Measurements from ENCODE around the gene CRTC1. TPM values are rescaled to one million over a fixed set of nuclear protein-coding genes. Genes with fewer than 3 reads are reported as not detected.

Gene CRTC1
- polyA plus RNA-seq, 5 donors: 12.8 to 26.9 (median 16.0) TPM

Other genes starting within 250 kb of the CRTC1 start
- gene ISYNA1, start 245.5 kb upstream of the CRTC1 start, polyA plus RNA-seq (ENCODE audit: insufficient read depth in 1 of 5, insufficient read length in 5 of 5, low replicate concordance in 1 of 5): 100 to 1,000 TPM in 3 of 5 donors, 10 to 100 TPM in 2; 87.8 to 211 (median 117) TPM
- 10 to 100 TPM in 2 of 5 donors, 1 to 10 TPM in 3; 6.9 to 12.4 (median 9.0) TPM for gene ELL, start 161.6 kb upstream of the CRTC1 start, polyA plus RNA-seq (ENCODE audit: insufficient read depth in 1 of 5, insufficient read length in 5 of 5, low replicate concordance in 1 of 5)
- 100 to 1,000 TPM; 161 to 287 (median 204) TPM for gene FKBP8, start 140.1 kb upstream of the CRTC1 start, polyA plus RNA-seq (ENCODE audit: insufficient read depth in 1 of 5, insufficient read length in 5 of 5, low replicate concordance in 1 of 5)
- gene KXD1, start 125.8 kb upstream of the CRTC1 start, polyA plus RNA-seq (ENCODE audit: insufficient read depth in 1 of 5, insufficient read length in 5 of 5, low replicate concordance in 1 of 5): 10 to 100 TPM; 65.2 to 89.5 (median 73.3) TPM
- 1,000 to 10,000 TPM in 1 of 5 donors, 100 to 1,000 TPM in 4; 870 to 1,083 (median 885) TPM for gene UBA52, start 111.8 kb upstream of the CRTC1 start, polyA plus RNA-seq (ENCODE audit: insufficient read depth in 1 of 5, insufficient read length in 5 of 5, low replicate concordance in 1 of 5)
- 10 to 100 TPM; 20.5 to 52.2 (median 24.2) TPM for gene REX1BD, start 94.9 kb upstream of the CRTC1 start, polyA plus RNA-seq (ENCODE audit: insufficient read depth in 1 of 5, insufficient read length in 5 of 5, low replicate concordance in 1 of 5)
- gene CRLF1, start 76.9 kb upstream of the CRTC1 start, polyA plus RNA-seq (ENCODE audit: insufficient read depth in 1 of 5, insufficient read length in 5 of 5, low replicate concordance in 1 of 5): 100 to 1,000 TPM; 178 to 372 (median 239) TPM
- gene TMEM59L, start 70.8 kb upstream of the CRTC1 start, polyA plus RNA-seq (ENCODE audit: insufficient read depth in 1 of 5, insufficient read length in 5 of 5, low replicate concordance in 1 of 5): 10 to 100 TPM; 24.7 to 44.5 (median 32.4) TPM
- 1 to 10 TPM; 3.1 to 9.9 (median 5.3) TPM for gene KLHL26, start 46.7 kb upstream of the CRTC1 start, polyA plus RNA-seq (ENCODE audit: insufficient read depth in 1 of 5, insufficient read length in 5 of 5, low replicate concordance in 1 of 5)
- gene COMP, start 107.6 kb downstream of the CRTC1 start, polyA plus RNA-seq (ENCODE audit: insufficient read depth in 1 of 5, insufficient read length in 5 of 5, low replicate concordance in 1 of 5): under 1 TPM in 1 of 5 donors, not detected in 4; 0.60 TPM
- gene UPF1, start 148.3 kb downstream of the CRTC1 start, polyA plus RNA-seq (ENCODE audit: insufficient read depth in 1 of 5, insufficient read length in 5 of 5, low replicate concordance in 1 of 5): 10 to 100 TPM; 34.0 to 58.4 (median 52.9) TPM
- gene CERS1, start 212.5 kb downstream of the CRTC1 start, polyA plus RNA-seq (ENCODE audit: insufficient read depth in 1 of 5, insufficient read length in 5 of 5, low replicate concordance in 1 of 5): 1 to 10 TPM; 2.0 to 5.3 (median 3.5) TPM
- 100 to 1,000 TPM in 2 of 5 donors, 10 to 100 TPM in 3; 68.4 to 136 (median 88.3) TPM for gene COPE, start 235.7 kb downstream of the CRTC1 start, polyA plus RNA-seq (ENCODE audit: insufficient read depth in 1 of 5, insufficient read length in 5 of 5, low replicate concordance in 1 of 5)
- 10 to 100 TPM; 41.0 to 64.6 (median 49.5) TPM for gene DDX49, start 236.0 kb downstream of the CRTC1 start, polyA plus RNA-seq (ENCODE audit: insufficient read depth in 1 of 5, insufficient read length in 5 of 5, low replicate concordance in 1 of 5)